ENCODE results near the gene LUZP1.

DNA sequence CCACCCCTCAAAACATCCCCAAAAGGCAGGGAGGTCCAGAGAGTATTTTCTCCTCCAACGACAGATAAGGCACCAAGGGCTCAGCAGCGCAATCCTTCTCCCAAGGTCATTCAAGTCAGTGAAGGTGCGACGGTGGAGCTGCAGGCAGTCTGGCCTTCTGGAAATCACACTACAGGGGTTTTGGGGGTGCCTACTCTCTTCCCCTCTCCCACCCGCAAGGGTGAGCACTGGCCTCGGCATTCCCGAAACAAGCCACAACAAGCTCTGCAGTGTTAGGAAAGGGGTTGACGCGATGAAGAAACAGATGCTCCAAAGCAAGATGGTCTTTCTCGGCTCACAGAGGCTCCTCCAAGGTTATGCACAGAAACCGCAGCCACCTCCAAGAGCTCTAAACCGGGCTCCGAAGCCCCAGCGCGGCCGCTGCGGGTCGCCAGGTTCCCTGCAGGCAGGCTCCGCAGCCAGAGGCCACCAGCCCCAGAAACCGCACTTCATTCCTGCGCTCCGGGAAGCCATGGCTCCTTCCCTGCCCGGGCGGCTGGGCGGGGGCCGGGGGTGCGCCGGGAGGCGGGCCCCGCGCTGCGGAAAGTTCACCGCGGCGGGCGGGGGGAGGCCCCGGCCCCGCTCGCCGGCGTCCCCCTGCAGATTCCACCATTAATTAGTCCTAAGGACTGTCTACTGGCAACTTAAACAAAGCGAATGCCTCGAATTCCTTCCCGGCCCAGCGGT lies 1.1 kb downstream of the LUZP1 start:
- TF ChIP-seq TAF1 (IDR thresholded peaks at IDR 0.05; ENCODE audit: borderline replicate concordance, low read depth, low read length) (no peak), POLR2A (IDR thresholded peaks at IDR 0.05; ENCODE audit: low read depth, low read length) (no peak)

All from GM12892 (cell line).